WTC11 (cell line): ENCODE results near the gene ZNF177.

Source experiments
- AFF4 ChIP-seq: sonication (generic); formaldehyde crosslinking; IDR thresholded peaks from 2 replicates; pipeline ENCODE4 v1.8.1; 2023; ENCODE audit warnings: mild to moderate bottlenecking, missing genetic modification reagents, borderline replicate concordance
- ATF1 ChIP-seq: sonication (generic); formaldehyde crosslinking; IDR thresholded peaks from 2 replicates; pipeline ENCODE4 v1.8.1; 2023; ENCODE audit warnings: mild to moderate bottlenecking, moderate library complexity, missing genetic modification reagents
- CREM ChIP-seq: sonication (generic); formaldehyde crosslinking; IDR thresholded peaks from 2 replicates; pipeline ENCODE4 v1.8.1; 2022; ENCODE audit warnings: mild to moderate bottlenecking, missing genetic modification reagents, moderate library complexity
- CTCF ChIP-seq: fragments of 200-600 bp; IDR thresholded peaks from 2 replicates; pipeline ENCODE4 v1.8.0; 2022; ENCODE audit warnings: antibody characterized with exemption
- SP1 ChIP-seq: sonication (generic); formaldehyde crosslinking; conservative IDR thresholded peaks from 2 replicates; pipeline ENCODE4 v1.8.1; 2022; ENCODE audit warnings: missing genetic modification reagents
- TCF7 ChIP-seq: sonication (generic); formaldehyde crosslinking; IDR thresholded peaks from 2 replicates; pipeline ENCODE4 v1.8.0; 2022; ENCODE audit warnings: mild to moderate bottlenecking, low read depth, missing genetic modification reagents, moderate library complexity
- TEAD4 ChIP-seq: sonication (generic); formaldehyde crosslinking; IDR thresholded peaks from 2 replicates; pipeline ENCODE4 v1.8.0; 2022; ENCODE audit warnings: mild to moderate bottlenecking, missing genetic modification reagents
- ZNF512 ChIP-seq: sonication (generic); formaldehyde crosslinking; IDR thresholded peaks from 2 replicates; pipeline ENCODE4 v1.8.1; 2022; ENCODE audit warnings: missing genetic modification reagents, borderline replicate concordance
- TF ChIP-seq, protein P1 (sequence below): sonication (generic); formaldehyde crosslinking; IDR thresholded peaks from 2 replicates; pipeline ENCODE4 v1.8.0; 2022; ENCODE audit warnings: mild to moderate bottlenecking, missing genetic modification reagents
- TF ChIP-seq, protein P2 (sequence below): sonication (generic); formaldehyde crosslinking; conservative IDR thresholded peaks from 2 replicates; pipeline ENCODE4 v1.8.1; 2022; ENCODE audit warnings: mild to moderate bottlenecking, missing genetic modification reagents
- TF ChIP-seq, protein P3 (sequence below): sonication (generic); formaldehyde crosslinking; IDR thresholded peaks from 2 replicates; pipeline ENCODE4 v1.8.0; 2022; ENCODE audit warnings: mild to moderate bottlenecking, missing genetic modification reagents

DNA sequence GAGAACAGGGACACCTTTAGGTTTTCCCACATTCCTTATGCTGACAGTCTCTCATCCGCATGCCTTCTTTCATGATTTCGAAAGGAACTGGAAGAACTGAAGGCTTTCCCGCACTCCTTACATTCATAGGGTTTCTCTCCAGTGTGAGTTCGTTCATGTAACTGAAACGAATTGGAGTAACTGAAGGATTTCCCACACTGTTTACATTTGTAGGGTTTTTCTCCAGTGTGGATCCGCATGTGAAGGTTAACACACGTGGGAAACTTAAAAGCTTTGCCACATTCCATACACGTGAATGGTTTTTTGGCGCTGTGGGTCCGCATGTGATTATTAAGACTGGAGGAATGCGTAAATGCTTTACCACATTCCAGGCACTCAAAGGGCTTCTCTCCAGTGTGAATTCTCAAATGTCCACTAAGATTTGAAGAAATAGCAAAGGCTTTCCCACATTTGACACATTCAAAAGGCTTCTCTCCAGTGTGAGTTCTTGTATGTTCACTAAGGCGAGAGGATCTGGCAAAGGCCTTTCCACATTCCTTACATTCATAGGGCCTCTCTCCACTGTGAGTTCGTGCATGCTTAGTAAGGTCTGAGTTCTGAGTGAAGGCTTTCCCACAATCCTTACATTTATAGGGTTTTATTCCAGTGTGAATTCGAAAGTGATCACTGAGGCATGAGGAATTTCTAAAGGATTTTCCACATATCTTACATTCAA lies 50.6 kb downstream of the ZNF177 start:
- TF ChIP-seq TEAD4 = no peak
- TF ChIP-seq, protein P1, sequence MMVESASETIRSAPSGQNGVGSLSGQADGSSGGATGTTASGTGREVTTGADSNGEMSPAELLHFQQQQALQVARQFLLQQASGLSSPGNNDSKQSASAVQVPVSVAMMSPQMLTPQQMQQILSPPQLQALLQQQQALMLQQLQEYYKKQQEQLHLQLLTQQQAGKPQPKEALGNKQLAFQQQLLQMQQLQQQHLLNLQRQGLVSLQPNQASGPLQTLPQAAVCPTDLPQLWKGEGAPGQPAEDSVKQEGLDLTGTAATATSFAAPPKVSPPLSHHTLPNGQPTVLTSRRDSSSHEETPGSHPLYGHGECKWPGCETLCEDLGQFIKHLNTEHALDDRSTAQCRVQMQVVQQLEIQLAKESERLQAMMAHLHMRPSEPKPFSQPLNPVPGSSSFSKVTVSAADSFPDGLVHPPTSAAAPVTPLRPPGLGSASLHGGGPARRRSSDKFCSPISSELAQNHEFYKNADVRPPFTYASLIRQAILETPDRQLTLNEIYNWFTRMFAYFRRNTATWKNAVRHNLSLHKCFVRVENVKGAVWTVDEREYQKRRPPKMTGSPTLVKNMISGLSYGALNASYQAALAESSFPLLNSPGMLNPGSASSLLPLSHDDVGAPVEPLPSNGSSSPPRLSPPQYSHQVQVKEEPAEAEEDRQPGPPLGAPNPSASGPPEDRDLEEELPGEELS = no peak
- TF ChIP-seq CTCF = no peak
- TF ChIP-seq ZNF512 = no peak
- TF ChIP-seq, protein P2, sequence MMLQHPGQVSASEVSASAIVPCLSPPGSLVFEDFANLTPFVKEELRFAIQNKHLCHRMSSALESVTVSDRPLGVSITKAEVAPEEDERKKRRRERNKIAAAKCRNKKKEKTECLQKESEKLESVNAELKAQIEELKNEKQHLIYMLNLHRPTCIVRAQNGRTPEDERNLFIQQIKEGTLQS (CRISPR knock-in tag) = no peak
- no peak for TF ChIP-seq TCF7
- TF ChIP-seq CREM (CRISPR knock-in tag) = no peak
- TF ChIP-seq, protein P3, sequence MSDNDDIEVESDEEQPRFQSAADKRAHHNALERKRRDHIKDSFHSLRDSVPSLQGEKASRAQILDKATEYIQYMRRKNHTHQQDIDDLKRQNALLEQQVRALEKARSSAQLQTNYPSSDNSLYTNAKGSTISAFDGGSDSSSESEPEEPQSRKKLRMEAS (CRISPR knock-in tag) = no peak
- TF ChIP-seq AFF4 = no peak
- TF ChIP-seq SP1 = no peak
- TF ChIP-seq ATF1 (CRISPR knock-in tag) = no peak
